Measurements from ENCODE around the gene XXYLT1.

Gene XXYLT1

GRCh38 chr3:195129644-195130492 is 141.1 kb downstream of the XXYLT1 start:
- Histone ChIP-seq H3K36me3 (ENCODE audit: low read length) (no peaks in the 10 kb centered on the region), H3K4me3 (ENCODE audit: insufficient read depth, low read length, poor library complexity, severe bottlenecking) (no peak overlapping the region), H2AFZ (ENCODE audit: low read depth, low read length, severe bottlenecking) (no peak overlapping the region), H3K9ac (ENCODE audit: low read length) (no peak overlapping the region), H3K9me3 (ENCODE audit: insufficient read depth, low read length) (no peaks in the 10 kb centered on the region), H3K79me2 (ENCODE audit: insufficient read depth, low read length) (no peaks in the 10 kb centered on the region), H3F3A (ENCODE audit: insufficient read depth) (no peaks in the 10 kb centered on the region), H3K27ac (ENCODE audit: low read depth, low read length) (no peak overlapping the region), H3K4me2 (ENCODE audit: low read depth, low read length, poor library complexity, severe bottlenecking) (no peak overlapping the region), H3K27me3 (ENCODE audit: low read length) (no peaks in the 10 kb centered on the region), H4K20me1 (ENCODE audit: low read depth, low read length) (no peaks in the 10 kb centered on the region), H3K9me2 (replicated peaks; ENCODE audit: insufficient read depth, low read length) (no peaks in the 10 kb centered on the region)
- TF ChIP-seq CTCF (IDR thresholded peaks at IDR 0.05; ENCODE audit: insufficient read depth, low read length, poor library complexity, severe bottlenecking) (no peak), EZH2phosphoT487 (conservative IDR thresholded peaks at IDR 0.05; ENCODE audit: low read length) (no peak)

GRCh38 chr3:195129072-195129643 is 141.8 kb downstream of the XXYLT1 start:
- Histone ChIP-seq H2AFZ (ENCODE audit: low read depth, low read length, severe bottlenecking) (no peak overlapping the region), H3K27ac (ENCODE audit: low read depth, low read length) (no peak overlapping the region), H3K9me2 (replicated peaks; ENCODE audit: insufficient read depth, low read length) (no peaks in the 10 kb centered on the region), H3K9me3 (ENCODE audit: insufficient read depth, low read length) (no peaks in the 10 kb centered on the region), H4K20me1 (ENCODE audit: low read depth, low read length) (no peaks in the 10 kb centered on the region), H3K9ac (ENCODE audit: low read length) (no peak overlapping the region), H3K36me3 (ENCODE audit: low read length) (no peaks in the 10 kb centered on the region), H3K79me2 (ENCODE audit: insufficient read depth, low read length) (no peaks in the 10 kb centered on the region), H3K27me3 (ENCODE audit: low read length) (no peaks in the 10 kb centered on the region), H3K4me2 (ENCODE audit: low read depth, low read length, poor library complexity, severe bottlenecking) (no peak overlapping the region), H3F3A (ENCODE audit: insufficient read depth) (no peaks in the 10 kb centered on the region), H3K4me3 (ENCODE audit: insufficient read depth, low read length, poor library complexity, severe bottlenecking) (no peak overlapping the region)
- TF ChIP-seq CTCF (IDR thresholded peaks at IDR 0.05; ENCODE audit: insufficient read depth, low read length, poor library complexity, severe bottlenecking): no peak
- TF ChIP-seq EZH2phosphoT487 (conservative IDR thresholded peaks at IDR 0.05; ENCODE audit: low read length): no peak

- H3K27ac ChIP-seq (ENCODE audit: low read depth, low read length): no peak overlapping the region
These were observed 142.5 kb downstream of the XXYLT1 start for GRCh38 chr3:195128255-195129071.

More at GRCh38 chr3:195128255-195129071, 142.5 kb downstream of the XXYLT1 start:
- Histone ChIP-seq H3F3A (ENCODE audit: insufficient read depth) (no peaks in the 10 kb centered on the region), H3K9me2 (replicated peaks; ENCODE audit: insufficient read depth, low read length) (no peaks in the 10 kb centered on the region), H3K79me2 (ENCODE audit: insufficient read depth, low read length) (no peaks in the 10 kb centered on the region), H2AFZ (ENCODE audit: low read depth, low read length, severe bottlenecking) (no peak overlapping the region), H3K36me3 (ENCODE audit: low read length) (no peaks in the 10 kb centered on the region), H3K9me3 (ENCODE audit: insufficient read depth, low read length) (no peaks in the 10 kb centered on the region), H3K9ac (ENCODE audit: low read length) (no peak overlapping the region), H3K4me3 (ENCODE audit: insufficient read depth, low read length, poor library complexity, severe bottlenecking) (no peak overlapping the region), H3K27me3 (ENCODE audit: low read length) (no peaks in the 10 kb centered on the region), H4K20me1 (ENCODE audit: low read depth, low read length) (no peaks in the 10 kb centered on the region), H3K4me2 (ENCODE audit: low read depth, low read length, poor library complexity, severe bottlenecking) (no peak overlapping the region)
- TF ChIP-seq EZH2phosphoT487 (conservative IDR thresholded peaks at IDR 0.05; ENCODE audit: low read length) (no peak), CTCF (IDR thresholded peaks at IDR 0.05; ENCODE audit: insufficient read depth, low read length, poor library complexity, severe bottlenecking) (no peak)

Measured in SU-DHL-6 (cell line).